SW480 (cell line): ENCODE measurements around the gene CHRNA5.

Experiments used
- DNase-seq: peaks from one replicate; pipeline ENCODE4 v3.0.0-alpha.2; 2016; ENCODE audit warnings: low spot score

Gene CHRNA5

DNA sequence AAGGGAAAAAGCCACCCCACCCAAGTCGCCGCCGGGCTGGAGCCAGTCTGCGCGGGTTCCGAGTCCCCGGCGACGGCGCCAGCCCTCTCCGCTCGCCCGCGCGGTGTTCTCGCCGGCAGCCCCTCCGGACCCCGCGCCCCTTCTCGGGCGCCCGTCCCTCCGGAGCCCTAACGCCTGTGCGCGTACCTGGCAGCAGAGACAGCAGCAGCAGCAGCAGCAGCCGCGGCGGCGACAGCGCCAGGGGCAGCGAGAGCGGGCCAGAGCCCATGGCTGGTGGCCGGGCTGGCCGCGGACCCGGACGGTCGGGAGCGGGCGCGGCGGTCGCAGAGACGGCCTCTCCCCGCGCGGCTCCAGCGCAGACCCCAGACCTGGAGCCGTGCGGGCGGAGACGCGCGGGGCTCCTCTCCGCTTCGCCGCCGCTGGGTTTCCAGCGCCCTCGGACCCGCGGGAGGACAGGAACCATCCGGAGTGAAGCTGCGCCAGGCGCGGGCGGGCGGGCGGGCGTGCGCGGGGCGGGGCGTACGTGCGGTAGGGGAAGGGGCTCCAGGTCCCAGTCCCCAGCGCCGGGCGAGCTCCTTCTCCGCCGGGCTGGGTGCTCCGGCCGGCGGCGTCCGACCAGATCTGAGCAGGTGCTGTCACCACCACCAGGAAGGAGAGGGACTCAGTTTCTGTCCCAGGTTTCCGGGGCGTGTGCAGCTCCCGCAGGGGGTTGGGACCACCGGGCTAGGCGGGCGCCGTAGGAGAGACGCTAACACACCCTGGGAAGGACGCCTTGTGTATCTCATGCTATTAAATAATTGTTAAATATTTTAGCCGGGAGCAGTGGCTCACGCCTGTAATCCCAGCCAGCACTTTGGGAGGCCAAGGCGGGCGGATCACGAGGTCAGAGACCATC is 55.5 kb downstream of the CHRNA5 start, which contains the start of gene CHRNA3:
Gene CHRNA3, minus strand, starts transcription at position 470 of the 895 bp plus-strand sequence. Its CDS starts 202 bp downstream, at position 268.
- DNase-seq = no peak

DNA sequence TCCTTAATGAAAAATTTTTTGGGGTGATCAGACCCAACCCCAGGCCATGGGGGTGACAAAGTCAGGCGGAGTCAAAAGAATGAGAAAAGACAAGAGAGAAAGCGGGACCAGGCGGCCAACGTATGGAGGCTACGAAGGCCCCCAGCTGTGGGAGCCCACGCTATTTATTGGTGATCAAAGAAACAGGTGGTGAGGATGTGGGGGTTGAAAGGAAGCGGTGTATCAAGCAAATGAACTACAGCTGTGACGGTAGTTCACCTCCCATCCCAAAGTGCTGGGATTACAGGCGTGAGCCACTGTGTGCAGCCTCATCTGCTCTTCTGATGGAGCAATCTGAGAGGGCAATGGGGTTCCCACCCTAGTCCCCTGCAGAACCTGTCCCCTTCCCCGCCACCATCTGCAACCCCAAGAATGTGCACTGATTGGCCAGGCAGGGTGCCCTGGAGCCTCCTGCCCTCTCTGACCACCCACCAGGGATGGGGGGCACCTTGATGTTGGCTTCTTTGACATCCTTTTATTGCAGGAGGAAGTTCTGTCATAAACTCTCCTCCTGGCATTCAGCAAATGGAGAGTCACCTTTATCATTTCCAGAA is 56.6 kb downstream of the CHRNA5 start:
- DNase-seq = no peak

DNA sequence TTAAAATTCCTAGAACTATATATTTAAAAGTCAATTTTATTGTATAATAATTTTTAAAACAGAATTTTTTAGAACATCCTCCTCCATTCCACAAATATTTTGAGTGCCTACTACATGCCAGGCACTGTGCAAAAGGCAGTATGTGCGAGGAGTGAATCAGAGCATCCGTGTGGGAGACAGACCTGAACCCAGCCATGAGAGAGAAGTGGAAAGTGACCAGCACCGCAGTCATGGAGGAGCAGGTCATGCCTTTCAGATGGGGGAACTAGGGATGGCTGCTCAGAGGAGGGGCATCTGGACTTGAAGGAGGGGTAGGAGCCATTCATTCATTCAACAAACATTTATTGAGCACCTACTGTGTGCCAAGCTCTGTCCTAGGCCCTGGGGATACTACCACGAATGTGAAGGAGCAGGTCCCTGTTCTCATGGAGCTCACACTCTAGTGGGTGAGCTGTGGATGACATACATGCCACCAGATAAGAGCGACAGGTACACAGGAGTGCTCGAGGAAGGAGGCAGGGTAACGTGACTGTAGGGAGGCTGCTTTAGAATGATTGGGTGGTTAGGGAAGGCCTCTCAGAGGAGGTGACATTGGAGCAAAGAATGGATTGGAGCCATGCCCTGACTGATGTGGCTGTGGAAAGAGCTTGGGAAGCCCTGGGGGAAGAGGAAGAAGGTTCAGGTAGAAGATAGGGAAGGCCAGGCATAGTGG is 58.6 kb downstream of the CHRNA5 start:
- no peak for DNase-seq

DNA sequence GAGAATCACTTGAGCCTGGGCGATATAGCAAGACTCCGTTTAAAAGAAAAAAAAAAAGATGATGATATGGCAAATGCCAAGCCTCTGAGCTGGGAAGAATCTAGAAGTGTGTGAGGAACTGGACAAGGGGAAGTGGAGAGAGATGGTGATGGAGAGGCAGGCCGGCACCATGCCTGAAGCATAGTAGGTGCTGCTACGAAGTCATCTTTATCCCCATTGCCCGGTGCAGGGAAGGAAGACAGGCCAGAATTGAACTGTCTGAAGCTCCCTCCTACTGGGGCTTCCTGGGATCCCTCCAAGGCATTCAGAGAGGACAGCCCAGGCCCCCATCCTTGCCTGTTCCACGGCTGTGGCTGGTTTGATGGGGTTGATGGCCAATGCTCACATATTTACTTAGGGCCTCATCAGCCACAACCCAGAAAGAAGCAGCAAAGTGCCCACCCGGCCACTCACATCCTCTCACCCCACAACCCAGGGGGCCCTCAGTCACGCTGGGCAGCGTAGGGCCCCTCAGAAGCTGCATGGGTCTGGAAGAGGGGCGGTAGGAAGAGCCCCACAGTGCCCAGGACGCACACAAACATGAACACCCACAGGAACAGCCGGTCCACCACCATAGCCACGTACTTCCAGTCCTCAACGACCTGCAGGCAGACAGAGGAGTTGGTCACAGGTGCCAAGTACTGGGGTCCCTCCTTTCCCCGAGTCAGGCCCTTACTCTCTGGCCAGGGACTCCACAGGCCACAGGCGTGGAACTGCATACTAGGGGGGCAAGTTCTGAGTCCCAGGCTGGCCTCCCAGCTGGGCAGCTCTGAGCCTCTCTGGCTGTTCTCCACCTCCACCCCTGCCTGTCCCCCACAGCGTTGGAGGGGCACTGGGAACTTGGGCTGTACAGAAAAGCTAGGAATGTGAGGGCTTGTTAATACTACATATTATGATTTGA is 59.6 kb downstream of the CHRNA5 start:
- DNase-seq = no peak

DNA sequence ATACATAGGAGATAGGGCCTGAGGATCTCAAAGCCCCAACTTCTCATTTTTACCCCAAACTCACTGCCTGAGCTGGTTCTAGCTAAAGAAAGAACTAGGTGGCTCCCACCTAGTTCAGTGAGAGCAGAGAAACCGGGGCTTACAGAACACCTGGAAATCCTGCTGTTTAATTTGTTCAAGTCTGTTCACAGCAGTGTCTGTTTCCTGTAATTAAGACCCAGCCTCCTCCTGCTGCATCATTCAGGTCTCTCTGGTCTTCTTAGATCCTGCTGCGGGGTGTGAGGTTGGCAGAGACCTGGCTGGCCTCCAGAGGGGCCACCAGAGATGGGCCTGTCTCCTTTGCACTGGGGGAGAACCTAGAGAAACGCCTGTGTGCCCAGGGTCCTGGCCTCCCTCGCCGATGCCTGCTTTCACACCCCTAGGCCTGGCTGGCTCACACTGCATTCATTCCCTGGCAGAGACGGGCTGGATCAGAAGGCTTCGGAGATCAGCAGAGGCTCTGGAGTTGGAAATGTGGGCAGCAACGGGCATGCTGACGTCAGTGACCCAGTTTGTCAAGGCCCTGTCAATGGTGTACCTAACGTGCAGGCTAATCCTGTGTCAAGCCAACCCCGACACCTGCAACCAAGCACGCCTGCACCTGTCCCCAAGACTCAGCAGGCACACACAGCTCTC is 60.4 kb downstream of the CHRNA5 start:
- DNase-seq = no peak

DNA sequence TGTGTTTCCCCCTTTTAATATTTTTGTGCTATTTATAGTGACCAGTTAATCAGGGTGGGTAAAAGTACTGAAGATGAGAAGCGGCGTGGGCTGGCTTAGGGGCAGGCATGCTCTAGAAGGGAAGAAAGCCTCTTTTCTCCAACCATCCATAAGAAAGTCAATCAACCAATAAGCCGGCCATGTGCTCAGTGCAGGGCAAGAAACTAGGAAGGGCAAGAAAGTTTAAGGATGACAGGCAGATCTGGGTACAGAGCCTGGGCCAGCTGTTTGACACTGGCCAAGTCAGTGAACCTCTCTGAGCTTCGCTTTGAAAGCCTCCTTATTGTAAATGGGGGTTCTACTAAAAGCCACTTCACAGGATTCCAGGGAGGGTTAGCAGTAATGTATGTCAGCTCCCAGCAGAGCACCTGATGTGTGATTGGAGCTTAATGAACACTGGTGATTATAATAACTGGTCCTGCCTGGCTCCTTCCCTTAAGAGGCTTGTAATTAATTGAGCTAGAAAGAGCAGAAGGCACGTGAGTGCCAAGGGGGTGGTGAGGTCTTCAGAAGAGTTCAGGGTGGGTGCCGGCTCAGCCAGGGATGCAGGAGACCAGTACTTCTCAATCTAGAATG is 61.2 kb downstream of the CHRNA5 start:
- no peak for DNase-seq

DNA sequence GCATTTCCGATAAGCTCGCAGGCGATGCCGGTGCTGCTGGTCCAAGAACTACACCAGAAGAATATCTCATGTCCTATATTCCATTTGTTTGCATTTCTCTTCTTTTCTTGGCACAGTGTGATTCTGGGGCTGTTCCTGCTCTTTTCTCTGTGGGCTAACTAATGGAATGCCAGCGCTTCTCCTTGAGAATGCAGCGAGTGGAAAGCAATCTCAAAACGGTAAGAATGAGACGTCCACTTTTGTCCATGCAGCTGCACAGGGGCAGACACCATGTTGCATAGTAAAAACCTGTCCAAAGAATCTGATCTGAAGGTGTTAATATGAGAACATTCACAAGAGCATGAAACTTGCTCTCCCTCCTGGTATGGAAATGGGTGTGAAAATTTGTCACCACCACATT is 62.0 kb downstream of the CHRNA5 start:
- no peak for DNase-seq

DNA sequence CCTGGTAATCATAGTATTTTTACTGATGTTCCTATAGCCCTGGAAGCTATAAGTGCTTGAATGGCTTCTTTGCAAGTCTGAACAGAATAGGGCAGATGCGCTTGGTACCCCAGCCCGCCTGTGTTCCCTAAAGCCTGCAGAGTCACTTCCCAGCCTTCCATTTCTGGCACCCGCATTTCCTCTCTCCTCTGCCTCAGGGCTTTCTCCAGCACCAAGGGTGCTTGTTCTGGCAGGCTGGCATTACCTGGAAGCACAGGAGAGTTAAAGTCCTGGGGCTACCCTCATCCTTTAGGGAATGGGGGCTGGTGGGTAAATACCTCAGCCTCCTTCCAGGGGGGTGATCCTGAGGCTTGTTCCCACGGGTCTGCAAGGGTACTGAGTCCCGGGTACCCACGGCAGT is 62.9 kb downstream of the CHRNA5 start:
- no peak for DNase-seq

DNA sequence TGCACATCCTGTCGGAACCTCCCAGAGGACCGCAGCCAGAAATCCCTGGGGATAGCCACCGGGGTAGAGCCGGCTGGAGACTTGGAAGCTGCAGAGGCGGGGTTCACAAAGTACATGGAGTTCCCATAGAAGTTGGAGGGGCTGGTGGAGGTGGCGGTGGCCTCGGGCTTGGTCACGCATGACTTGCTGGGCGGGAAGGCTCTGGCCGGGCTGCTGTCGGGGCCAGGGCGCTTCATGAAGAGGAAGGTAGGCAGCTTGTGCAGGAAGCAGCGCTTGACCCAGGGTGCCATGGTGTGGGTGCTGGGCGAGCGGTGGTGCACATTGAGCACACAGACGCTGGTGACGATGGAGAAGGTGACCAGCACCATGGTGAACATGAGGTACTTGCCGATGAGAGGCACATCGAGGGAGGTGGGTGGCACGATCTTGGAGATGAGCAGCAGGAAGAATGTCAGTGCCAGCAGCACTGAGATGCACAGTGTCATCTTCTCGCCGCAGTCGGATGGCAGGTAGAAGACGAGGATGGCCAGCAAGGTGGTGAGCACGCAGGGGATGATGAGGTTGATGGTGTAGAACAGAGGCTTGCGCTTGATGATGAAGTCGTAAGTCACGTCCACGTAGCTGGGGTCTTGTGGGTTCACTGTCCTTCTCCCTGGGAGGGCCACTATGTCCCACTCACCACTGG is 63.9 kb downstream of the CHRNA5 start:
- DNase-seq = no peak

DNA sequence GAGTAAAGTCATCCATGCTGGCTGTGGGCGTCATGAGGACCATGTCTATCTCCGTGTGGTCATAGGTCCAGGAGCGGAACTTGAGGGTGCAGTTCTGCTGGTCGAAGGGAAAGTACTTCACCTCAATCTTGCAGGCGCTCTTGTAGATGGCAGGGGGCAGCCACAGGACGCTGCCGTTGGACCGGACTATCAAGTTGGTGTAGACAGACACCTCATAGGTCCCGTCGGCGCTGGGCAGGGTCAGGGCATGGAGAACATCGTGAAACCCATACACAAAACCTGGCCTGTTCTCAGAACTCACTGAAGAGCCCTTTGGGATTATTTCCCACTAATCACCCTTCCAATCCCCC is 64.4 kb downstream of the CHRNA5 start:
- no peak for DNase-seq

DNA sequence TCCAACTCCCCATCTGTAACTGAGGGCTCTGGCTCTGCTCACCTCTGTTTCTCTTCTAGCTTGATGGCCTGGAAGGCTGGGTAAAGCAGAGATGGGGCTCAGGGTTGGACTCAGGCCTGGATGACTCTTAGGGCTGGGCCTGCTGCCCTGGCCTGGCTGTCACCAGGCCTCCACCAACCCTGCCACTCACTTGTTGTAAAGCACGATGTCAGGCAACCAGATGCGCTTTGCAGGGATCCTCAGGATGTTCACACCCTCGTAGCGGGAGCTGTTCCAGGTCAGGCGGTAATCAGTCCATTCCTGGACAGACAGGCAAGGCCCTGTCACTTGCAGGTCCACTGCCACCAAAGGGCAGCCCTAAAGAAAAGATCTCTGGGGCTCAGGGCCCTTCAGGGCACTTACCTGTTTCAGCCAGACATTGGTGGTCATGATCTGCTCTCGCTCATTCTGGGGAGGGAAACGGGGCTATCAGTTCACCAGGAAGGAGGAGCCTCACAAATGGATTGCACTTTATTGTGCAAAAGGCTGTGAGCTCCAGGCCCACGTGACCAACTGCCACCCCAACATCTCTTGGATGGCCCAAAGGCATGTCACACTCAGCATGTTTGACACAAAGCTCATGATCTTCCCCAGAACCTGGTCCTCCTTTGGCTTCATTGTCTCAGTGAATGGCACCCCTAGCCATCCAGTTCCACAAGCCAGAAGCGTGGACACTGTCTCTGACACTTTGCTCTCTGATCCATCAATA is 65.7 kb downstream of the CHRNA5 start:
- DNase-seq = no peak

DNA sequence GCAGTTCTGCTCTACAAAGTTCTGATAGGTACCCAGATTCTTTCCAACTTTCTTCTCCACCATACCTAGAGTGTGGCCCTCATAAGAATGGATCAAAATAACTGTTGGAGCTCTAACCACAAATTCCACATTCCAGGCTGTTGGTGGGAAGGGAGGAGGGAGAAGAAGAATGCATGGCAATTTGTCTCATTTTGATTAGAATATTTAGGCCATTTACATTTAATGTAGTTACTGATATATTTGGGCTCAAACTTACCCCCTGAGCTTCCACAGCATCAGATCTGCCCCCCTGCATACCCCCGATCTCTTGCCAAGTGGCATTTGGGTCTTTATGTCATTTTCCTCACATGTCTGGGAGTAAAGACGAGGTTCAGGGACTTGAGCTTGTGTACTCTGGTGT is 68.0 kb downstream of the CHRNA5 start:
- no peak for DNase-seq

DNA sequence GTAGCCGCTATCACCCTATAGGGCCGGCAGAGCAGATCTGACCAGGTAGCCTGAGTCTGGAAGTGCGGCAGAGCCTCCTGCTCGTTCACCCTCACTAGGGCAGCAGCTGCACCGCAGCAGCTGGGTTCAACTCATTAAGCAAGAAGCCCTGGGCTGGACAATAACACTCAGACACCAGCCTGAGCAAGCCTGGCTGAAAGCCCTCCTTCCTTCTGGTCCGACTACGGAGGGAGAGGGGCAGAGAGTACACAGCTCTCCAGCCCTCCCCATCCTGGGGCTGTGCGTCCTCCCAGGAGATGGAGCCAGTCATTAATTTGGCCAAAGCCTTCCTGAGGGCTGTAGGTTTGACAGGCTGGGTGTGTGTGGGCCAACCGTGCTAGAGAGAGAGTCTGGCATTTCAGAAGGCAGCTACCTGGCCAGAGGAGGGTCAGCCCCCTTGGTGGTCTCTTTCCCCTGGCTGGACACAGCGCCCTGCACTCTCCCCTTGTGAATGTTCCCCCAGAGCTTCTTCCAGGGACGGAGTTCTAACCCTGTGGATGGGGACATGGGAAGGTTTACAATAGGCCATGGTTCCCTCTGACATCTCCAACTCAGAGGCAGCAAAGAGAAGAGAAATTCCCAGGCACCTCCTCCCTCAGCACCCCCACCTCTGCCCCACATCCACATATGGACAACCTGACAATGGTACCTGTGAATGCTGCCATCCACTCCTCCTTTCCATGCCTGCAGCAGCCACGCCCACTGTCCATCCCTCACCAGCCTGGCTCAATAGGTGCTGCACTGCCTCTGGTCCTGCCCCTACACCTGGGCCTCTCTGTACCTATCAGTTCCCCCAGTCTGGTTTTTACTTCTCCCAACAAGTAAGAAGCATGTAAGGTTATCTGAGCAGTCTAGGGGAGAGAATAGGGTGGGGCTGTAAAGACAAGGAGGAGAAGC is 69.2 kb downstream of the CHRNA5 start:
- DNase-seq = no peak

DNA sequence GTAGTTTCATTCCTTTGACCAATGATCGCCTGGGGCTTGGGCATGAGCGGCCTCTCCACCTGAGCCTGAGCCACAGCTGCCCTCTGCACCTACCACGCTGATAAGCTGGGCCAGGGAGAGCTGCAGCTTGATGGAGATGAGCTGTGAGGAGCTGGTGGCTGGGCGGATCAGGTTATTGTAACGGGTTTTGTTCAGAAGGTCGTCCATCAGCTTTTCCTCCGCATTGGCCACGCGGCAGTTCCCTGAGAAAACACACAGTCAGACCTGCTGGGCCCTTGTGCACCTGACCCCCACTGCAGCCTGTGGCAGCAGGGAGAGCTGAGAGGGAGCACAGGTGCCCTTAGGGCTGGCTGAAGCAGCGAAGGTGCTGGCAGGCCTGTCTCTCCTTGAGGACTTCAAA is 70.0 kb downstream of the CHRNA5 start:
- no peak for DNase-seq

DNA sequence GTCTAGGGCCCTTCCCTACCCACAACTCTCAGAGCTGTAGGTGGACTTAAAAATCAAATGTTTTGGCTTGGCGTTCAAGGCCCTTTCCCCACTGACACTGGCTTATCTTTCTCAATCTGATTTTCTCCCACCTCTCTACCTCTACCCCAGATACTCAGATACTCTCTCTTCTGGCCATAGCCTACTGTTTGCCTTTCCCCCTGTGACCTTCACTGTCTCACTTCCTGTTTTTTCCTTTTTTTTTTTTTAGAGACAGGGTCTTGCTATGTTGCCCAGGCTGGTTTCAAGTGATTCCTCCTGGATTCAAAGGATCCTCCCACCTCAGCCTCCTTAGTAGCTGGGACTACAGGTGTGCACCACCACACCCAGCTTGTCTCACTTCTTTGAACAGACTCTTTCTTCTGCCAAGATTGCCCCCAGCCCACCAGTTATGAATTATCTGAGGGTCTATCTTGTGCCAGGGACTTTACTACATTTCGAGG is 71.1 kb downstream of the CHRNA5 start:
- no peak for DNase-seq

DNA sequence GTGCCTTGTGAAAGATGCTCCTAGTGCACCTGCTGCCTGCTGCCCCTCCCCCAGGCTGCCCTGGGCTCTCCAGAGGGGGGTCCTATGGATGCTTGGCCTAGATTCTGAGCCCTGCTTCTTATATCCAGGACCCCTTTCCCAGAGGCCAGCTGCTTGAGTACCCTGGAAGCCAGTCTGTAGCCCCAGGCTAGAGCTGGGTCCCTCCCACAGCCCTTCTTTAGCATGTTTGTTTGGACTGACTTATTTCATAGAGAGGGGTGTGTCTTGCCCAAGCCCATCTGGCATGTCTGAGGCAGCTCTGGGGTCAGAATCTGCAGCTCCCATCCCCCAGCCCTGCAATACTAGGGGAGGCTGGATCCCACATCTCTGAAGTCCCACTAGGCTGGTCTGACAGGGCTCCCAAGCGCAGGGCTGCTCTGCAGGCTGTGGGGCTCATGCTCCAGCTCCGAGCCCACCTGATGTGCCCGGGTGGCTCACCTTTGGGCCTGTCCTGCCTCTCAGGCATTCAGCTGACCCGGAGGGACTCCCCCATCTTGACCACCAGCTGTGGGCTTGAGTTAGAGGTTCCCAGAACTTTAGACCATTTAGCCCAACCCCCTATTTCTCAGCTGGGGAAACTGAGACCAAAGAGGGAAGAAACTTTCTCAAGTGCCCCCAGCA is 72.6 kb downstream of the CHRNA5 start:
- no peak for DNase-seq

DNA sequence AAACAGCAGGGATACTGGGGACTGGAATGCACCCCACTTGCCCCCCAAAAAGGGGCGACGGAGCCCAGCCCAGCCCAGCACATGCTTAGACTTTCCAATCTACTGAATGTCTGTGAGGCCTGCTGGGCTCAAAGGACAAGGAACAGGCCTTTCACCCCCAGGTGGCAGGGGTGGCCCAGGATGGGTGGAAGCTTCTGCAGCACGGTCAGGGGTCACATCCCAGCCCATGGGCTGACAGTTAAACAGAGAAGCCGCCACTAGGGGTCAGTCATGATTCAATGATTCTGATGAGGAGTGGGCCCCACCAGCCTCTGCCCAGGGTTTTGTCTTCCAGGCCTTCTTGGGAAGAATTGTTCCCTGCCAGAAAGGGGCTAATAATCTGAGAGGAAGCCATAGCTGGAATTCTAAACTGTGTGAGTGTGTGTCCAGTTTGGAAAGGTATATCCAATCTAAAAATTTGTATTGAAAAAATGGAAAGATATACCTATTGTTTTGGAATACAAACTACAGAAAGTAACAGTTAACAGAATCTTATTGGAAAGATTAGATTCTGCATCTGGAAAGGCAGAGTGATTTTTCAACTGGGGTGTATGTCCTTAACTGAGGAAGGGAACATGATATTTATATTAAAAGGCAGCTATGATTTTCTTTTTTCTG is 73.5 kb downstream of the CHRNA5 start:
- DNase-seq = peak; percentile 50
